Smooth muscle cell (in vitro differentiated cells): ENCODE measurements around the gene SORD. TPM values are rescaled to one million over a fixed set of nuclear protein-coding genes. Genes with fewer than 3 reads are reported as not detected.
"Not testable (repeated sequence)": the region's sequence is repeated elsewhere in the genome, so short reads cannot be mapped to it uniquely, and the experiment has no call there.

Source experiments
- DNase-seq: peaks from one replicate; lab custom pipeline; 2025; ENCODE audit not compliant: unreplicated experiment; lab: John Stamatoyannopoulos, UW
- H2AFZ ChIP-seq: fragments of 200-600 bp; sonication (generic); 2 replicates; pipeline ENCODE4 v1.6.0; 2016; ENCODE audit warnings: antibody characterized with exemption, low read depth, mild to moderate bottlenecking
- H3F3A ChIP-seq: fragments of 200-600 bp; sonication (generic); 2 replicates; pipeline ENCODE4 v1.6.0; 2017; ENCODE audit warnings: antibody characterized with exemption, low read depth
- H3K27ac ChIP-seq: fragments of 200-600 bp; sonication (generic); 2 replicates; pipeline ENCODE4 v1.5.1; 2016; ENCODE audit warnings: low read depth, mild to moderate bottlenecking
- H3K27me3 ChIP-seq: fragments of 200-600 bp; sonication (generic); 2 replicates; pipeline ENCODE4 v1.6.1; 2016; ENCODE audit warnings: low read depth, mild to moderate bottlenecking
- H3K36me3 ChIP-seq: fragments of 200-600 bp; sonication (generic); 2 replicates; pipeline ENCODE4 v1.5.1; 2016; ENCODE audit warnings: low read depth
- H3K4me1 ChIP-seq: fragments of 200-600 bp; sonication (generic); 2 replicates; pipeline ENCODE4 v1.5.1; 2016; ENCODE audit warnings: low read depth
- H3K4me2 ChIP-seq: fragments of 200-600 bp; sonication (generic); 2 replicates; pipeline ENCODE4 v1.6.0; 2016; ENCODE audit warnings: mild to moderate bottlenecking
- H3K4me3 ChIP-seq: fragments of 200-600 bp; sonication (generic); 2 replicates; pipeline ENCODE4 v1.5.1; 2016; ENCODE audit warnings: mild to moderate bottlenecking
- H3K79me2 ChIP-seq: fragments of 200-600 bp; sonication (generic); 2 replicates; pipeline ENCODE4 v1.6.0; 2016; ENCODE audit warnings: low read depth, mild to moderate bottlenecking
- H3K9ac ChIP-seq: fragments of 200-600 bp; sonication (generic); 2 replicates; pipeline ENCODE4 v1.6.0; 2016; ENCODE audit warnings: low read depth
- H3K9me3 ChIP-seq: fragments of 200-600 bp; sonication (generic); replicated peaks from 2 replicates; pipeline ENCODE4 v1.5.1; 2016; ENCODE audit warnings: low read depth
- H4K20me1 ChIP-seq: fragments of 200-600 bp; sonication (generic); 2 replicates; pipeline ENCODE4 v1.6.0; 2016; ENCODE audit warnings: low read depth
- WGBS: methylation state at CpG from one replicate; pipeline ENCODE4 v1.1.7; 2016; ENCODE audit warnings: low lambda C conversion rate; 5-methylcytosine and 5-hydroxymethylcytosine counted together
- polyA plus RNA-seq: library from polyadenylated mRNA; unstranded; fragments of >200 nt; fragmentation: Nextera tagmentation; extraction: Ambion mirVana; gene quantifications from 2 replicates; pipeline ENCODE4 v1.2.1, GENCODE V29; 2016
- total RNA-seq: library from RNA; depleted of rRNA; stranded (reverse); fragments of >200 nt; gene quantifications from 2 replicates; pipeline ENCODE4 v1.2.3, GENCODE V29; 2014
- TF ChIP-seq, protein P1 (sequence below): fragments of 200-600 bp; sonication (generic); IDR thresholded peaks from 2 replicates; pipeline ENCODE4 v1.5.1; 2017; ENCODE audit warnings: borderline replicate concordance, mild to moderate bottlenecking, antibody characterized with exemption; ENCODE audit not compliant: insufficient read depth, poor library complexity, severe bottlenecking

SORD gene
- total and polyA plus RNA-seq, 2 experiments from 2014 or later, result 22.1 to 26.8 TPM

DNA sequence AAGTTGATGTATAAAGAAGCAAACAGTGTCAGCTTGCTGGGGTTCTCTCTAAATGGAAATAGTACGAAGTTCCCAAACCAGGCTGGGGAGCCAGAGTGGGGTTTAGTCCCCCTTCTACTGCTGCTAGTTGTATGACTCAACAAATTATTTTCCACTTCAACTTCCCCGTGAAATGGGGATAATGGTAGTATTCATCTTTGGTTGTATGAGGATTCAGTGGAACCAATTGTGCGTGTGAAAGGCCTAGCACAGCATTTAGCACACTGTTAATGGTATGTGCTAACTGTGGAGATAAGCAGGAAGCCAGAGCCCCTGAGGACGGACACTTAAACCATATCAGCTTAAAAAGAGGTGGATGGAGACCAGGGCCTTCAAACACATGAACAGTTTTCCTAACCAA lies 4.2 kb downstream of the SORD start:
- no peaks in the 10 kb centered on the region for H4K20me1 ChIP-seq
- H3K4me1 ChIP-seq, result no peaks in the 10 kb centered on the region
- no peaks in the 10 kb centered on the region for H3K36me3 ChIP-seq
- TF ChIP-seq, protein P1, sequence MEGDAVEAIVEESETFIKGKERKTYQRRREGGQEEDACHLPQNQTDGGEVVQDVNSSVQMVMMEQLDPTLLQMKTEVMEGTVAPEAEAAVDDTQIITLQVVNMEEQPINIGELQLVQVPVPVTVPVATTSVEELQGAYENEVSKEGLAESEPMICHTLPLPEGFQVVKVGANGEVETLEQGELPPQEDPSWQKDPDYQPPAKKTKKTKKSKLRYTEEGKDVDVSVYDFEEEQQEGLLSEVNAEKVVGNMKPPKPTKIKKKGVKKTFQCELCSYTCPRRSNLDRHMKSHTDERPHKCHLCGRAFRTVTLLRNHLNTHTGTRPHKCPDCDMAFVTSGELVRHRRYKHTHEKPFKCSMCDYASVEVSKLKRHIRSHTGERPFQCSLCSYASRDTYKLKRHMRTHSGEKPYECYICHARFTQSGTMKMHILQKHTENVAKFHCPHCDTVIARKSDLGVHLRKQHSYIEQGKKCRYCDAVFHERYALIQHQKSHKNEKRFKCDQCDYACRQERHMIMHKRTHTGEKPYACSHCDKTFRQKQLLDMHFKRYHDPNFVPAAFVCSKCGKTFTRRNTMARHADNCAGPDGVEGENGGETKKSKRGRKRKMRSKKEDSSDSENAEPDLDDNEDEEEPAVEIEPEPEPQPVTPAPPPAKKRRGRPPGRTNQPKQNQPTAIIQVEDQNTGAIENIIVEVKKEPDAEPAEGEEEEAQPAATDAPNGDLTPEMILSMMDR, result no peak
- H3K27me3 ChIP-seq, result no peaks in the 10 kb centered on the region
- H3F3A ChIP-seq, result no peaks in the 10 kb centered on the region
- H3K4me2 ChIP-seq, result peak overlapping the region; percentile 17
- no peak for DNase-seq
- H3K27ac ChIP-seq, result no peak overlapping the region
- H3K4me3 ChIP-seq, result no peak overlapping the region
- WGBS, result 42% methylated on average over 4 of the region's 4 CpGs
- H2AFZ ChIP-seq, result no peak overlapping the region
- H3K79me2 ChIP-seq, result no peaks in the 10 kb centered on the region
- no peaks in the 10 kb centered on the region for H3K9me3 ChIP-seq
- H3K9ac ChIP-seq, result no peak overlapping the region

DNA sequence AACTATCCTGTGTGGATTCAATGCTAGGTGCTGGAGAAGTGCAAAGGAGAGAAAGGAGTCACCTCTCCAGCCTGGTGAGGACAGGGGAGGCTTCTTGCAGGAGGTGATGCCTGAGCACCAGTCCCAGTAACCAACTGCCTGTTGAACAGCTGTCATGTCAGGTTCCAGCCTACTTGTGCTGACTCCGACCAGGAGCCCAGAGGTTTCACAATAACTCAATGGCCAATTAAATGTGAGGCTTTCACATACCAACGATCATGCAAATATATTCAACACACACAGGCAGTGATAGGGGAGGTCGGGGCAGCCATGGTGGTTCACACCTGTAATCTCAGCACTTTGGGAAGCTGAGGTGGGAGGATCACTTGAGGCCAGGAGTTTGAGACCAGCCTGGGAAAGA lies 7.7 kb downstream of the SORD start:
- Histone ChIP-seq H3K9me3 (no peaks in the 10 kb centered on the region), H3K36me3 (no peaks in the 10 kb centered on the region), H3K79me2 (no peaks in the 10 kb centered on the region), H3K9ac (no peak overlapping the region), H3F3A (no peaks in the 10 kb centered on the region), H3K4me3 (no peak overlapping the region), H2AFZ (no peak overlapping the region), H4K20me1 (no peaks in the 10 kb centered on the region), H3K4me2 (no peak overlapping the region), H3K4me1 (no peaks in the 10 kb centered on the region), H3K27me3 (no peaks in the 10 kb centered on the region), H3K27ac (no peak overlapping the region)
- TF ChIP-seq, protein P1, result no peak
- 89% methylated on average over 3 of the region's 3 CpGs for WGBS
- no peak for DNase-seq

DNA sequence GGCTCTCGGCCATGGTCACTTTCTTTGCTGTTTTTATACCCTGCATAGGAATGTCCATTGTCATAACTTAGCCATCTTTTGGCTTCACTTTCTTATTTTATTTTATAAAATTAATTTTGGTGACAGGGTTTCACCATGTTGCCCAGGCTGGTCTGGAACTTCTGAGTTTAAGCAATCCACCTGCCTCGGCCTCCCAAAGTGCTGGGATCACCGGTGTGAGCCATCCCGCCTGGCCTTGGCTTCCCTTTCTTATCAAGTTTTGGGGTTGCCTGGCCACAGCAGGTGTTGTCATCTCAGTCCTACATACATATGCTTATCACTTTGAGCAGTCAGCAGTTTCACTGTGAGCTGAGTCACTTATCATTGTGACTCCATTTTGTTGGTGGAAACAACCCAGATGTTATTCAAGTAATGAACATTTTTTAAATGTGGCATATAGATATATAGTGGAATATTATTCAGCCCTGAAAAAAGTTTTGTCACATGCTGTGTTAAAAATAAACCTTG lies 8.6 kb downstream of the SORD start:
- H3K4me1 ChIP-seq, H4K20me1 ChIP-seq, H3K27me3 ChIP-seq, H3K4me3 ChIP-seq, H2AFZ ChIP-seq, H3F3A ChIP-seq, H3K4me2 ChIP-seq, H3K79me2 ChIP-seq, H3K9ac ChIP-seq, H3K27ac ChIP-seq, DNase-seq, H3K36me3 ChIP-seq, H3K9me3 ChIP-seq: not testable (repeated sequence)
- 95% methylated on average over 3 of the region's 4 CpGs for WGBS

DNA sequence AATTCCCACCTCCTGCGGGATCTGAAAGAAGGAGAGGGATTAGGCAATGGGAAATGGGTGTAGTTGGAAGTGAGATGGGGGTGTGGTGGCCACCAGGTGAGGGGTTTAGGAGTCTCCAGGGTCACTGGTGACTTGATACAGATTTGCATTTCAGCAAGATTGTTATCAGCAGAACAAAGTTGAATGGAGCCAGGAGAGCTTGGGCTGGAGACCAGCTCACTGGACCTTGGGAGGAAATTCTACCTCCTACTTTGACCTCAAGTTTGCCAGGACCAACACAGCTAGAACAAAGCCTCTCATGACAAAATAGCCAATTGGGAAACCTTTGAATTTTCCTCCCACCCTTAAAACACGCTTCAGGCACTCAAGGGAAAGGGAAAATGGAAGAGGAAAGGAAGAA lies 9.5 kb downstream of the SORD start:
- not testable (repeated sequence) for H3K4me1 ChIP-seq, H3F3A ChIP-seq, H3K36me3 ChIP-seq, H3K9me3 ChIP-seq, H3K4me2 ChIP-seq, H3K79me2 ChIP-seq, H3K4me3 ChIP-seq, H3K9ac ChIP-seq, H3K27ac ChIP-seq, H3K27me3 ChIP-seq, DNase-seq, H2AFZ ChIP-seq
- 83% methylated on average over 2 of the region's 2 CpGs for WGBS
- H4K20me1 ChIP-seq, result peaks cover 11% of the 10 kb centered on the region

DNA sequence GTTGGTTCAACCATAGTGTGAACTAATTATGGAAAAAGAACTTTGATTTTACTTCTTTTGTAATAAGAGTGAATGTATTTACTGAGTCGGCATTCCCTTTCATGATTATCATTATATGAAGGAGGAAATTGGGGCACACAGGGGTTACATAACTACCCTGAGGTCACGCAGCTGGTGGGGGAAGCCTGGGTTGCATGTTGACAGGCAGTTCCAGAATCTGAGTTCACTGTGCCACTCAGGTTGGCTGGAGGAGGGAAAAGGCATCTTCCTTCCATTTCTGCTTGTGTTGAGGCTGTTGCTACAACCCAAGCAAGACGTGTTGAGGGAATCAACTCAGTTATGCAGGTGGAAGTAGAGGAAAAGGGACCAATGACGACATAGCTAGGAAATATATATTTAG lies 11.1 kb downstream of the SORD start:
- H3F3A ChIP-seq, H3K4me3 ChIP-seq, H3K79me2 ChIP-seq, H2AFZ ChIP-seq, H3K4me2 ChIP-seq, H3K27me3 ChIP-seq, H3K27ac ChIP-seq, H3K9ac ChIP-seq, H3K4me1 ChIP-seq, H3K36me3 ChIP-seq, DNase-seq, H3K9me3 ChIP-seq: not testable (repeated sequence)
- WGBS, result 98% methylated on average over 4 of the region's 4 CpGs
- peaks cover 11% of the 10 kb centered on the region for H4K20me1 ChIP-seq

DNA sequence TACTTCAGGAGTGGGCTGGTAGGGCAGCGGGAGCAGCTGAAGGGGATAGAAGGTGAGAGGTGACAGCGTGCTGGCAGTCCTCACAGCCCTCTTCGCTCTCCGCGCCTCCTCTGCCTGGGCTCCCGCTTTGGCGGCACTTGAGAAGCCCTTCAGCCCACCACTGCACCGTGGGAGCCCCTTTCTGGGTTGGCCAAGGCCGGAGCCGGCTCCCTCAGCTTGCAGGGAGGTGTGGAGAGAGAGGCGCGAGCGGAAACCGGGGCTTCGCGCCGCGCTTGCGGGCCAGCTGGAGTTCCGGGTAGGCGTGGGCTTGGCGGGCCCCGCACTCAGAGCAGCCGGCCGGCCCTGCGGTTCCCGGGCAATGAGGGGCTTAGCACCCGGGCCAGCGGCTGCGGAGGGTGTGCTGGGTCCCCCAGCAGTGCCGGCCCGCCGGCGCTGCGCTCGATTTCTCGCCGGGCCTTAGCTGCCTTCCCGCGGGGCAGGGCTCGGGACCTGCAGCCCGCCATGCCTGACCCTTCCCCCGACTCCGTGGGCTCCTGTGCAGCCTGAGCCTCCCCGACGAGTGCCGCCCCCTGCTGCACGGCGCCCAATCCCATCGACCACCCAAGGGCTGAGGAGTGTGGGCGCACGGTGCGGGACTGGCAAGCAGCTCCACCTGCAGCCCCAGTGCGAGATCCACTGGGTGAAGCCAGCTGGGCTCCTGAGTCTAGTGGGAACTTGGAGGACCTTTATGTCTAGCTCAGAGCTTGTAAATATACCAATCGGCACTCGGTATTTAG lies 11.8 kb downstream of the SORD start:
- not testable (repeated sequence) for H3K79me2 ChIP-seq, H2AFZ ChIP-seq, DNase-seq, H3K9me3 ChIP-seq, H3K9ac ChIP-seq, H3K27me3 ChIP-seq, H3K27ac ChIP-seq, H3K36me3 ChIP-seq, H3K4me1 ChIP-seq, H3F3A ChIP-seq, H3K4me2 ChIP-seq, H3K4me3 ChIP-seq
- H4K20me1 ChIP-seq, result peaks cover 11% of the 10 kb centered on the region
- 97% methylated on average over 52 of the region's 56 CpGs for WGBS
